ENCODE measurements around the gene FLNB. TPM values are rescaled to one million over a fixed set of nuclear protein-coding genes. Genes with fewer than 3 reads are reported as not detected.
A peak's percentile ranks its signal among the peaks of the same experiment; 100 is the strongest.

FLNB gene
- total and polyA plus RNA-seq, 10 of the 15 experiments (the other 5 are each of a cell fraction or from before 2014, with no cell fraction given) = 13.6 to 51.8 (median 26.4) TPM

GRCh38 chr3:58200846-58201355, 192.7 kb downstream of the FLNB start:
- POLR2A ChIA-PET = interaction anchor here (0.6 to 17.1 kb wide), 12 partner anchors 10 to 148 kb away, joined by 3 to 491 read pairs (median 4); partner anchors contain the start of genes DNASE1L3 and HTD2
- CTCF ChIA-PET = interaction anchor here (1.1 to 25.2 kb wide), 3 partner anchors 13 to 98 kb away, joined by 3 to 655 read pairs (median 4); partner anchors contain the start of gene DNASE1L3
- Histone ChIP-seq H3K79me2 (ENCODE audit: control insufficient read depth, insufficient read depth, low read length) (no peaks in the 10 kb centered on the region; the same call in 1 of the 2 replicates), H2AFZ (ENCODE audit: control insufficient read depth, low read depth, low read length) (peak overlapping the region; percentile 3), H3K27ac (ENCODE audit: control insufficient read depth, insufficient read depth) (peak overlapping the region; percentile 73), H3K4me2 (ENCODE audit: control insufficient read depth, insufficient read depth) (peak overlapping the region; percentile 23), H3K9me3 (replicated peaks; ENCODE audit: control insufficient read depth, insufficient read depth, low read length) (peaks cover 6% of the 10 kb centered on the region), H3K4me1 (ENCODE audit: control insufficient read depth, insufficient read depth, low read length) (peaks cover 46% of the 10 kb centered on the region), H3K4me3 (no peak overlapping the region; the same call in 1 of the 2 replicates), H3K27me3 (replicated peaks in 1 of 2; ENCODE audit: control insufficient read depth in 2 of 2, insufficient read depth in 2 of 2, low read length in 1 of 2) (no peaks in the 10 kb centered on the region), H4K20me1 (ENCODE audit: control insufficient read depth, insufficient read depth) (no peaks in the 10 kb centered on the region), H3K9ac (ENCODE audit: control insufficient read depth, insufficient read depth, low read length) (no peak overlapping the region), H3K36me3 (ENCODE audit: control insufficient read depth in 2 of 2, insufficient read depth in 2 of 2, low read length in 1 of 2) (peaks cover 0 to 1% of the 10 kb centered on the region in 2 experiments; a peak in 1 of 4 replicates)
- WGBS (ENCODE audit: insufficient coverage, insufficient replicate concordance, low lambda C conversion rate, missing lambda C conversion rate) = 59% methylated on average over 11 of the region's 11 CpGs
- SMC1A ChIA-PET (ENCODE audit: uncharacterized antibody, unreplicated experiment) = interaction anchor here (1.0 to 12.6 kb wide), 8 partner anchors 12 to 99 kb away, joined by 3 to 510 read pairs (median 8); partner anchors contain the start of gene DNASE1L3
- FAIRE-seq (no peak), ATAC-seq (peak; percentile 53), DNase-seq (ENCODE audit: low read depth, low spot score) (no peak)
- RAD21 ChIA-PET (ENCODE audit: unreplicated experiment) = interaction anchor here (0.6 to 8.1 kb wide), 11 partner anchors 12 to 153 kb away, joined by 3 to 285 read pairs (median 3); partner anchors contain the start of genes DNASE1L3, HTD2 and RPP14
- BruUV-seq (replicated peaks) = no TSS peak
- in situ Hi-C loops (cut with MboI) (loop anchor here (25.0 kb wide), 1 partner anchor 1186 kb away; no protein-coding TSS in a partner anchor), intact Hi-C loops (cut with micrococcal nuclease; ENCODE audit: unreplicated experiment) (loop anchor here (2.0 kb wide), 1 partner anchor 14 kb away; no protein-coding TSS in a partner anchor)
- peak; percentile 82 for TF ChIP-seq CUX1 (IDR thresholded peaks at IDR 0.05; ENCODE audit: insufficient replicate concordance, low read depth, low read length)
- no peak for TF ChIP-seq NR2C2 (IDR thresholded peaks at IDR 0.05; ENCODE audit: borderline replicate concordance, control insufficient read depth, insufficient read length, low read depth)
- no peak for TF ChIP-seq ZNF24 (IDR thresholded peaks at IDR 0.05)
- peak; percentile 42 to 55; a peak in 3 of 4 replicates for TF ChIP-seq IKZF2 (IDR thresholded peaks at IDR 0.05)
- no peak for TF ChIP-seq KDM1A (IDR thresholded peaks at IDR 0.05; ENCODE audit: borderline replicate concordance)
- peak in 1 of 2 experiments; percentile 49; a peak in 1 of 4 replicates for TF ChIP-seq ETV6 (conservative IDR thresholded peaks at IDR 0.05 in 1 of 2, IDR thresholded peaks at IDR 0.05 in 1 of 2; ENCODE audit: borderline replicate concordance in 1 of 2, low read depth in 1 of 2)
- no peak for TF ChIP-seq PML (IDR thresholded peaks at IDR 0.05; ENCODE audit: low read length)
- TF ChIP-seq PKNOX1 (IDR thresholded peaks at IDR 0.05) = peak; percentile 46; the same call in 1 of the 2 replicates
- no peak for TF ChIP-seq TCF7 (IDR thresholded peaks at IDR 0.05; ENCODE audit: borderline replicate concordance)
- no peak for TF ChIP-seq BACH1 (IDR thresholded peaks at IDR 0.05; ENCODE audit: borderline replicate concordance)
- TF ChIP-seq IKZF1 (conservative IDR thresholded peaks at IDR 0.05) = peak; percentile 66
- peak; percentile 82 for TF ChIP-seq ZNF687 (IDR thresholded peaks at IDR 0.05)

All from GM12878 (cell line).